Skeletal muscle satellite cell (primary cell): ENCODE results near the gene ALK.

ENCODE experiments used
- H3K27me3 ChIP-seq: 2 replicates; pipeline ENCODE4 v1.7.0; 2013; ENCODE audit warnings: low read length; ENCODE audit not compliant: control insufficient read depth, insufficient read depth
- H3K36me3 ChIP-seq: 2 replicates; pipeline ENCODE4 v1.7.0; 2013; ENCODE audit warnings: mild to moderate bottlenecking, control low read depth, low read length; ENCODE audit not compliant: insufficient read depth
- H3K4me1 ChIP-seq: 2 replicates; pipeline ENCODE4 v1.7.0; 2013; ENCODE audit warnings: low read length; ENCODE audit not compliant: control insufficient read depth, insufficient read depth
- H3K4me2 ChIP-seq: 2 replicates; pipeline ENCODE4 v1.7.0; 2013; ENCODE audit warnings: mild to moderate bottlenecking, low read length
- H3K4me3 ChIP-seq: 2 replicates; pipeline ENCODE4 v1.7.0; 2013; ENCODE audit warnings: low read length
- H3K9ac ChIP-seq: 2 replicates; pipeline ENCODE4 v1.7.0; 2013; ENCODE audit warnings: mild to moderate bottlenecking, low read depth, low read length, moderate library complexity
- H3K9me3 ChIP-seq: replicated peaks from 2 replicates; pipeline ENCODE4 v1.7.0; 2013; ENCODE audit warnings: mild to moderate bottlenecking, control low read depth, low read length

ALK gene

GRCh38 chr2:29634916-29635315 is 286.5 kb downstream of the ALK start:
- no peaks in the 10 kb centered on the region for H3K36me3 ChIP-seq
- H3K27me3 ChIP-seq = no peaks in the 10 kb centered on the region
- H3K4me1 ChIP-seq = peaks cover 3% of the 10 kb centered on the region
- H3K4me2 ChIP-seq = no peak overlapping the region
- H3K9me3 ChIP-seq = no peaks in the 10 kb centered on the region
- no peak overlapping the region for H3K9ac ChIP-seq
- no peak overlapping the region for H3K4me3 ChIP-seq

DNA sequence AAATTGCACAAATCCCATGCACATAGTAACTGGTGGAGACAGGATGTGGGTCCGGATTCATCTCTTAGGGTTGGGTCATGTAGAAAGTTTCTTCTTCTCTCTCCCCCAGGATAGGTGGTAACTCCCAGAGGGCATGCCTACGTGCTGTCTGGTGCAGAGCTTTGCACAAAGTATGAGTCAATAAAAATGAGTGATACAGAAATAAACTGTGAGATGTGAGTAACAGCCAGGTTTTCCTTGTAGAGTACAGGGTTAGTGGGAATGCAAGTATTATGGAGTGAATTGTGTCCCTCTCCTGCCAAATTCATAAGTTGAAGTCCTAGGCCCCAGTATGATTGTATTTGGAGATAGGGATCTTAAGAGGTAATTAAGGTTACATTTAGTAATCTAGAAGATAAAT is 289.4 kb downstream of the ALK start:
- Histone ChIP-seq H3K4me2 (no peak overlapping the region), H3K4me1 (peaks cover 22% of the 10 kb centered on the region), H3K9me3 (no peaks in the 10 kb centered on the region), H3K27me3 (no peaks in the 10 kb centered on the region), H3K9ac (no peak overlapping the region), H3K4me3 (no peak overlapping the region), H3K36me3 (no peaks in the 10 kb centered on the region)

- no peak overlapping the region for H3K9ac ChIP-seq
- no peak overlapping the region for H3K4me3 ChIP-seq
- peaks cover 27% of the 10 kb centered on the region for H3K4me1 ChIP-seq
- H3K27me3 ChIP-seq = no peaks in the 10 kb centered on the region
- no peaks in the 10 kb centered on the region for H3K9me3 ChIP-seq
- H3K36me3 ChIP-seq = no peaks in the 10 kb centered on the region
- H3K4me2 ChIP-seq = no peak overlapping the region
These were observed 291.9 kb downstream of the ALK start for GRCh38 chr2:29629495-29629894.

- Histone ChIP-seq H3K9ac (no peak overlapping the region), H3K4me1 (peaks cover 27% of the 10 kb centered on the region), H3K4me2 (no peak overlapping the region), H3K36me3 (no peaks in the 10 kb centered on the region), H3K27me3 (no peaks in the 10 kb centered on the region), H3K4me3 (no peak overlapping the region), H3K9me3 (no peaks in the 10 kb centered on the region)
These were observed 292.5 kb downstream of the ALK start for GRCh38 chr2:29628862-29629261.

DNA sequence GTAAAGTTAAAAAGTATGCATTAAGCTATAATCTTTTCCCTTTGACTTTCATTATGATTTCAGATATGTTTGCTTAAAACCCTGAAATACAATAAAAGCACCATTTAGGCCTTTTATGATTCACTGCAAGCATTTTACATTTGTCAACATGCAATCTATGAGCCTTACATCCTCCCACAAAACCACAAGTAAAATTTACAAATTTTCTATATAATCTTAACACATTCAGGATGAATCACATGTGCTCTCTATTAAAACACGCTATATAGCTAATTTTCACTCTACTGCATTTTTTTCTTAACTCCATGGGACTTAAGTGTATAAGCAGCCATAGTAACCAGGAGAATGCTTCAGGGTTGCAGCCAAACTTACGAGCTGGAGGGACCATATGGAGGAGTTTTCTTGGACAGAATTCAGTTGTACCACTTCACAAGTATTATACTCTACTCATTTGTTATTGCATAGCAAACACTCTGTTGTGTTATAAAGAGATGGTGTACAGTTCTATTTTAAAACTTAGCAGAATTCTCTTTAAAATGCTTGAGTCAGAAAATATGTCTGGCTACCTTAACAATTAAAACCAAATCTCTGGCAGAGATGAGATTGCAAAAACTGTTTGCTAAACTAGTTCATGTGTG is 293.2 kb downstream of the ALK start:
- H3K27me3 ChIP-seq = no peaks in the 10 kb centered on the region
- H3K4me1 ChIP-seq = peaks cover 27% of the 10 kb centered on the region
- H3K9me3 ChIP-seq = no peaks in the 10 kb centered on the region
- H3K36me3 ChIP-seq = no peaks in the 10 kb centered on the region
- no peak overlapping the region for H3K9ac ChIP-seq
- H3K4me3 ChIP-seq = no peak overlapping the region
- H3K4me2 ChIP-seq = peak overlapping the region; percentile 50

- Histone ChIP-seq H3K9me3 (no peaks in the 10 kb centered on the region), H3K27me3 (no peaks in the 10 kb centered on the region), H3K4me1 (peaks cover 27% of the 10 kb centered on the region), H3K9ac (no peak overlapping the region), H3K36me3 (no peaks in the 10 kb centered on the region), H3K4me2 (peak overlapping the region; percentile 50), H3K4me3 (no peak overlapping the region)
These were observed 294.1 kb downstream of the ALK start for GRCh38 chr2:29627279-29627711.

DNA sequence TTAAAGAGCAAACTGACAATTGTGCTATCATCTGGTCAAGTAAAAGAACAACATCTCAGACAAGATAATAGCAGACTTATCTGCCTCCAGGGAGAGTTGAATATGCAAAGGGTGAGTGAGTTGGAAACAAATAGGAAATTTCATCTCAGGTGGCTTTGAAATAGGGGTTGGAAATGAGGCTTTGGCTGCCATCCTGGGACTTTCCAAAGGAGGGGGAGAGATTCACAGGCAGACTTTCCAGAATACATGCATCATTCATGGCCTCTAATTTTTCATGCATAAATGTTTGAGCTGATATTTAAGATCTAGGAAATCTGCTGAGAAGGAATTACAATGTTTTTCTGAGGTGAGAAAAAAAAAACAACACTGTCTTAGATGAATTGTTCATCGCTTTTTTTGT is 300.5 kb downstream of the ALK start:
- H3K4me1 ChIP-seq = no peaks in the 10 kb centered on the region
- H3K36me3 ChIP-seq = no peaks in the 10 kb centered on the region
- no peak overlapping the region for H3K9ac ChIP-seq
- no peaks in the 10 kb centered on the region for H3K27me3 ChIP-seq
- no peak overlapping the region for H3K4me3 ChIP-seq
- H3K9me3 ChIP-seq = no peaks in the 10 kb centered on the region
- no peak overlapping the region for H3K4me2 ChIP-seq

GRCh38 chr2:29619689-29620088 is 301.7 kb downstream of the ALK start:
- Histone ChIP-seq H3K4me1 (no peaks in the 10 kb centered on the region), H3K9me3 (no peaks in the 10 kb centered on the region), H3K36me3 (no peaks in the 10 kb centered on the region), H3K4me3 (no peak overlapping the region), H3K9ac (no peak overlapping the region), H3K27me3 (no peaks in the 10 kb centered on the region), H3K4me2 (no peak overlapping the region)

DNA sequence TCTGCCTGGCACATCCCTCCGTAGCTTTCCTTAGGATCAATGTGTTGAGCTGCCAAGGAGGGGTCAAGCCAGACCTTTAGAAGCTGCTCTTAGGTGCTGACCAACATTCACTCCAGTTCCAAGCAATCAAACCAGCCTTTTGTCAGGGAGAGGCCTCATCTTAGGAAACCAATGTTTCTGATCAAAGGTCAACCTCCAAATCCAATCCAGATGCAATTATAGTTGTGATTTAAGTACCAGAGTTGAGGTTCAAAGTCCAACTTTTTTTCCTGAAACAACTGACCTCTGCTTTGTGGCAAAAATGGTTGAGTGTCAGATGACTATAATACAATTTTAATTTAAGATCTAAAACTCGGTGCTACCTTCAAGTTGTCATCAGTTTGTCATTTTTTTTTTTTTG is 303.4 kb downstream of the ALK start:
- H3K4me3 ChIP-seq = no peak overlapping the region
- no peaks in the 10 kb centered on the region for H3K9me3 ChIP-seq
- H3K27me3 ChIP-seq = no peaks in the 10 kb centered on the region
- H3K9ac ChIP-seq = no peak overlapping the region
- H3K4me1 ChIP-seq = no peaks in the 10 kb centered on the region
- H3K4me2 ChIP-seq = no peak overlapping the region
- no peaks in the 10 kb centered on the region for H3K36me3 ChIP-seq

DNA sequence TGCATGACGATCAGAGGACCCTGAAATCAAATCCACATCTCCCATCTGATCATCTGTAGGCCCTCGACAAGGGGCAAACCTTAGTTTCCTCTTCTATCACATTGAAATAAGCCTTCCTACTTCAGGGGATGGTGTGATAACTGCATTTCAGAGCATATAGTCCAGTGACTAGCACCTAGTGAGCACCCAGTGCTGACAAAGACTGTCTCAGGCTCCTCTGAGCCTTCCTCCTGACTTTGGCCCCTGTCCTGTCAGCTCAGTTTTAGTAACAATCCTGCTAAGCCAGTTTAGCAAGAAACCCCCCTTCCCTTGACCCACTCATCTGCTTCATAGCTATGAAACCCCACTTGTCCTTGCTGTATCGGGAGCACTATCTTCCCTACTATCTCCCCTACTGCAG is 304.0 kb downstream of the ALK start:
- no peaks in the 10 kb centered on the region for H3K36me3 ChIP-seq
- H3K27me3 ChIP-seq = no peaks in the 10 kb centered on the region
- H3K4me1 ChIP-seq = no peaks in the 10 kb centered on the region
- no peak overlapping the region for H3K4me3 ChIP-seq
- no peaks in the 10 kb centered on the region for H3K9me3 ChIP-seq
- H3K4me2 ChIP-seq = no peak overlapping the region
- H3K9ac ChIP-seq = no peak overlapping the region

GRCh38 chr2:29616569-29616968 is 304.8 kb downstream of the ALK start:
- Histone ChIP-seq H3K36me3 (no peaks in the 10 kb centered on the region), H3K4me2 (no peak overlapping the region), H3K4me3 (no peak overlapping the region), H3K27me3 (no peaks in the 10 kb centered on the region), H3K9ac (no peak overlapping the region), H3K9me3 (no peaks in the 10 kb centered on the region), H3K4me1 (no peaks in the 10 kb centered on the region)

- Histone ChIP-seq H3K27me3 (no peaks in the 10 kb centered on the region), H3K4me2 (no peak overlapping the region), H3K9ac (no peak overlapping the region), H3K36me3 (no peaks in the 10 kb centered on the region), H3K4me3 (no peak overlapping the region), H3K4me1 (no peaks in the 10 kb centered on the region), H3K9me3 (no peaks in the 10 kb centered on the region)
These were observed 305.5 kb downstream of the ALK start for GRCh38 chr2:29615841-29616240.
